Mesothelial cell of epicardium (in vitro differentiated cells): Measurements from ENCODE around the gene MEGF8. TPM values are rescaled to one million over a fixed set of nuclear protein-coding genes. Genes with fewer than 3 reads are reported as not detected.

Experiments used
- DNase-seq, 2 experiments: peaks; one replicate each; pipeline ENCODE4 v3.0.0; 2021; ENCODE audit warnings: low spot score in 2 of 2; ENCODE audit not compliant: unreplicated experiment in 2 of 2
- H3K27ac Mint-ChIP-seq: 2 replicates; pipeline ENCODE4 v1.8.0; 2021; ENCODE audit warnings: mixed read lengths
- H3K27me3 Mint-ChIP-seq: 2 replicates; pipeline ENCODE4 v1.8.0; 2021; ENCODE audit warnings: low read depth, mixed read lengths
- H3K36me3 Mint-ChIP-seq: 2 replicates; pipeline ENCODE4 v1.8.0; 2021; ENCODE audit warnings: mixed read lengths
- H3K4me1 Mint-ChIP-seq: 2 replicates; pipeline ENCODE4 v1.8.0; 2021; ENCODE audit warnings: mixed read lengths
- H3K4me3 Mint-ChIP-seq: 2 replicates; pipeline ENCODE4 v1.8.0; 2021; ENCODE audit warnings: mild to moderate bottlenecking, moderate library complexity, mixed read lengths
- H3K9me3 Mint-ChIP-seq: 2 replicates; pipeline ENCODE4 v1.8.0; 2021; ENCODE audit warnings: mixed read lengths
- microRNA-seq: library from miRNA; unstranded; fragments of <30 nt; microRNA quantifications from one replicate; pipeline ENCODE4 v1.2.0, GENCODE V29; 2021; ENCODE audit warnings: inconsistent platforms, mixed read lengths
- total RNA-seq: library from RNA; stranded (reverse); gene quantifications from 3 replicates; pipeline ENCODE4 v1.2.1, GENCODE V29; 2021
- TF ChIP-seq, protein P1 (sequence below): fragments of 200-600 bp; sonication (generic); IDR thresholded peaks from one replicate; pipeline ENCODE4 v1.5.0; 2021; ENCODE audit warnings: antibody characterized with exemption; ENCODE audit not compliant: unreplicated experiment

Gene MEGF8
- total RNA-seq, 1 donor from 2014 or later: 58.9 TPM

DNA sequence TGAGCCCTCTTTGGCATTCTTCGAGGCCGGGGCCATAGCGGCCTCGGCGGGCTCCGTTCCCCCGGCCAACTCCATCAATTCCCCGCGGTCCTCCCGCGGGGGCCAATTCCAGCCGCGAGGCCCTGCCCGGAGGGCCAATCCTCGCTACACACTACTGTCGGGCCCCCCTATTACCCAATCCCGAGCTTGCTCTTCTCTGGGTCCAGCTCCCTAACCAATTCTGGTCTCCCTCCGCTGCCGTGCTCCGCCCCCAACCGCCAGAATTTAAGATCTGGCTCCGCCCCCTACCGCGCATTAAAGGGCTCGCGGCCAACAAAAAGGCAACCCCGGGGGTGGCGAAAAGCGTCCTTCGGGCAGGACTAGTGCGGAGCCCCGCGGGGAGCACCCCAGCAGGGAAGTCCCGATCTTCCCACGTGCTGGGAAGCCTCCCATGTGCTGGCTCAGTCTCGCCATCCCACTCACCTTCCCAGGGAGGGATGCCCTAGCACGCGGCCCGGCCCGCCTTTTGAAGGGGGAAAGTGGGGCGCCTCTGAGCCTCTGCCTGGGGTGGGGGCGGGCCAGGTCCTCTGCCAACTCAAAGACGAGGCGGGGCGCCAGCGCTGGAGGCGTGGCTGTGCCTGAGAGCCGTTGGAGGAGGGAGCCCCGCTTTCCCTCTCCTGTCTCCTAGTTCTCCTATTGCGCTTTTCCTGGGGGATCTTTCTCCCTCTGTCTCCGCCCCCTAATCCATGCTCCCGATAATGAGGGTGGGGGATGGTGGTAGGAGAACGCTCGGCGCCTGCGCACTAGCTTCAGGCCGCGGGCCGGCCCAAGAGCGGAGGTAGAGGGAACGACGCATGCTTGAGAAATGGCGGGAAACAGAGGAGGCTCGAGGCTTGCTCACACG lies 98.3 kb downstream of the MEGF8 start:
- H3K4me3 Mint-ChIP-seq: peak overlapping the region; percentile 78
- TF ChIP-seq, protein P1, sequence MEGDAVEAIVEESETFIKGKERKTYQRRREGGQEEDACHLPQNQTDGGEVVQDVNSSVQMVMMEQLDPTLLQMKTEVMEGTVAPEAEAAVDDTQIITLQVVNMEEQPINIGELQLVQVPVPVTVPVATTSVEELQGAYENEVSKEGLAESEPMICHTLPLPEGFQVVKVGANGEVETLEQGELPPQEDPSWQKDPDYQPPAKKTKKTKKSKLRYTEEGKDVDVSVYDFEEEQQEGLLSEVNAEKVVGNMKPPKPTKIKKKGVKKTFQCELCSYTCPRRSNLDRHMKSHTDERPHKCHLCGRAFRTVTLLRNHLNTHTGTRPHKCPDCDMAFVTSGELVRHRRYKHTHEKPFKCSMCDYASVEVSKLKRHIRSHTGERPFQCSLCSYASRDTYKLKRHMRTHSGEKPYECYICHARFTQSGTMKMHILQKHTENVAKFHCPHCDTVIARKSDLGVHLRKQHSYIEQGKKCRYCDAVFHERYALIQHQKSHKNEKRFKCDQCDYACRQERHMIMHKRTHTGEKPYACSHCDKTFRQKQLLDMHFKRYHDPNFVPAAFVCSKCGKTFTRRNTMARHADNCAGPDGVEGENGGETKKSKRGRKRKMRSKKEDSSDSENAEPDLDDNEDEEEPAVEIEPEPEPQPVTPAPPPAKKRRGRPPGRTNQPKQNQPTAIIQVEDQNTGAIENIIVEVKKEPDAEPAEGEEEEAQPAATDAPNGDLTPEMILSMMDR: peak; percentile 6
- peak; percentile 60 to 84 for DNase-seq
- H3K9me3 Mint-ChIP-seq: no peaks in the 10 kb centered on the region
- H3K27me3 Mint-ChIP-seq: peaks cover 5% of the 10 kb centered on the region
- H3K4me1 Mint-ChIP-seq: peaks cover 37% of the 10 kb centered on the region
- H3K36me3 Mint-ChIP-seq: no peaks in the 10 kb centered on the region
- H3K27ac Mint-ChIP-seq: peak overlapping the region; percentile 61

DNA sequence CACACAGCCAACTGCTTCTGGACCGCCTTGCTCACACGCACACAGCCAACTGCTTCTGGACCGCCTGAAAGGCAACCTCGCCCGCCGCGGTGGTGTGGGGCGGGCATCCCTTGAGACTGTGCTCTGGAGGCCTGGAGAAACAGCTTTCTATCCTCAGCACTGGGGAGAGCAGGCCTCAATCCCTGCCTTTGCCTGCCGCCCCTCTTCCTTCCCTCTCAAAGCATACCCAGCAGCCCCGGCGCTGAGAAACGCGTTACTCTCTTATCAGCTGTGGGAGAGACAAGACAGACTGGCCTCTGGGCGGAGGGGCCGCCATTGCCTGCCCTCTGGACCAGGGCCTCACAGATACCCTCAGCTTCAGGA lies 98.9 kb downstream of the MEGF8 start:
- H3K27me3 Mint-ChIP-seq: peaks cover 5% of the 10 kb centered on the region
- peak overlapping the region; percentile 78 for H3K4me3 Mint-ChIP-seq
- no peaks in the 10 kb centered on the region for H3K9me3 Mint-ChIP-seq
- peaks cover 38% of the 10 kb centered on the region for H3K4me1 Mint-ChIP-seq
- H3K36me3 Mint-ChIP-seq: no peaks in the 10 kb centered on the region
- DNase-seq: no peak
- TF ChIP-seq, protein P1: no peak
- no peak overlapping the region for H3K27ac Mint-ChIP-seq

DNA sequence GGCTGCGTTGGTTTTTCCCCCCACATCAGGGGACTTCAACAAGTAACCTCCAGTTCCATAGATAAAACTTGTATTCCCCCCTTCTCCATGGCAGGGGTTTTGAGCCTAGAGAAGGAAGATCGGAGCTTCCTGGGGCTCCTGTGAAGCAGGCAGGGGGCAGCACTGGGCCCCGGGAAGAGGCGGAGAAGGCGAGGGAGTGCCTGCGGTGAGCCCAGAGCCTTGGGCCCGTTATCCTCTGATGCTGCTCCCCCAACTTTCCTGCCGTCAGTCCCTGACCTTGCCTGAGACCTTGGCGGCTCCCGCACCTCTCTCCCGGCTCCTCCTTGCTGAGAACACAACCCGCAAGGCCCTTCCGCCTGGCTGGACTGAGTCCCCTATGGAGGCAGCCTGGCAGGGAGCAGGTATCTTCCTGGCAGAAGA lies 99.3 kb downstream of the MEGF8 start:
- H3K4me3 Mint-ChIP-seq: peak overlapping the region; percentile 78
- H3K9me3 Mint-ChIP-seq: no peaks in the 10 kb centered on the region
- TF ChIP-seq, protein P1: no peak
- no peak for DNase-seq
- no peak overlapping the region for H3K27ac Mint-ChIP-seq
- peaks cover 38% of the 10 kb centered on the region for H3K4me1 Mint-ChIP-seq
- H3K36me3 Mint-ChIP-seq: no peaks in the 10 kb centered on the region
- peaks cover 5% of the 10 kb centered on the region for H3K27me3 Mint-ChIP-seq

DNA sequence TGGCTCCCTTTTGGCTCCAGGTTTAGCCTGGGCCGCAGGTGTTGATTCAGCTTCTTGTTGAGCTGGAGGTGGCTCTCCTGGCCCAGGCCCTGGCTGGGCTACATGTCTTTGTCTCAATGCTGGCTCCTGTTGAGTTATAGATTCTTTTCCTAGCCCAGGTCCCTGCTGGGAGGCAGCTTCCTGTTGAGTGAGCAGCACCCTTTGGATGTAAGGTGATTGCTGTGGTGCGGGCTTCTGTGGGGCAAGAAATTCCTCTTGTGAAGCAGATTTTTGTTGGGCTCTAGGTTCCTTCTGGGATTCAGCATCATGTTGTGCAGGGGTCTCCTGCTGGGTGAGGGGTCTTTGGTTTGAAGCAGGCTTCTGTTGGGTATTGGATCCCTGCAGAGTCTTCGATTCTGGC lies 101.2 kb downstream of the MEGF8 start:
- H3K27me3 Mint-ChIP-seq: peaks cover 5% of the 10 kb centered on the region
- H3K4me3 Mint-ChIP-seq: no peak overlapping the region
- no peaks in the 10 kb centered on the region for H3K9me3 Mint-ChIP-seq

DNA sequence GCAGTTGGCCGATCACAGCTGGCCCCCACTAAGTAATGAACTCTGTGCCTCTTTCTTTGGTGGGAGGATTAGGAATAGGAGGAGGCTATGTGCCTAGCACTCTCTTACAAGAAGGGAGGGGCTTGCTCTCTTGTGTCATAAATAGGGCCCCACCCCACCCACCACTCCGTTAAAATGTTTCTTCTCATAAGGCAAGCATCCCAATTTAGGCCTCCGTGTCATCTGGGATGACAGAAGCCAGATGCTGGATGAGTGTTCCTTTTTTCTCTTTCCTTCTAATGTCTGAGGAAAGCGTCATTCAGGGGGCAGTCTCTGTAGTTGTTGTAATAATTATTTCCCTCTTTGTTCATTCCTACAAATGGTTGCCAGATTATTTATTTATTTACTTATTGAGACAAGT lies 101.9 kb downstream of the MEGF8 start, which contains the start of gene LIPE:
TSS of gene LIPE (minus strand) at position 76 of the 400 bp plus-strand sequence. CDS start 239 bp downstream, outside the sequence.
- TF ChIP-seq, protein P1: no peak
- H3K27me3 Mint-ChIP-seq: peaks cover 5% of the 10 kb centered on the region
- peaks cover 30% of the 10 kb centered on the region for H3K4me1 Mint-ChIP-seq
- no peaks in the 10 kb centered on the region for H3K9me3 Mint-ChIP-seq
- no peak within 1 kb of the TSS for H3K4me3 Mint-ChIP-seq
- DNase-seq: no peak
- no peaks in the 10 kb centered on the region for H3K36me3 Mint-ChIP-seq
- no peak within 1 kb of the TSS for H3K27ac Mint-ChIP-seq

More for the DNA sequence above, 101.2 kb downstream of the MEGF8 start:
- Mint-ChIP-seq H3K4me1 (peaks cover 36% of the 10 kb centered on the region), H3K27ac (no peak overlapping the region), H3K36me3 (no peaks in the 10 kb centered on the region)
- no peak for DNase-seq
- TF ChIP-seq, protein P1: no peak

Small RNA genes within 50 kb of the gene (microRNA-seq; reads per million reads assigned to microRNA genes)
- gene MIR8077: not detected

Other genes with a start within 250 kb of the MEGF8 start
- 20.8 to 21.9 TPM (median 21.3 TPM) in 3 replicates for gene ZNF574, start 249.5 kb upstream of the MEGF8 start, total RNA-seq
- 0.65 to 0.93 TPM (median 0.66 TPM) in 3 replicates for gene POU2F2, start 193.2 kb upstream of the MEGF8 start, total RNA-seq
- 21.3 to 24.0 TPM (median 23.7 TPM) in 3 replicates for gene DEDD2, start 108.0 kb upstream of the MEGF8 start, total RNA-seq
- 12.3 to 13.4 TPM (median 13.3 TPM) in 3 replicates for gene ZNF526, start 105.3 kb upstream of the MEGF8 start, total RNA-seq
- gene GSK3A, start 83.0 kb upstream of the MEGF8 start, total RNA-seq: 42.9 to 45.5 TPM (median 44.6 TPM) in 3 replicates
- gene ERF, start 70.5 kb upstream of the MEGF8 start, total RNA-seq: 90.4 to 106 TPM (median 92.1 TPM) in 3 replicates
- gene CIC, start 56.4 kb upstream of the MEGF8 start, total RNA-seq: 84.0 to 90.9 TPM (median 90.8 TPM) in 3 replicates
- gene PRR19, start 23.5 kb upstream of the MEGF8 start, total RNA-seq: 1.3 to 2.0 TPM (median 1.7 TPM) in 3 replicates
- 81.2 to 91.0 TPM (median 88.5 TPM) in 3 replicates for gene PAFAH1B3, start 23.0 kb upstream of the MEGF8 start, total RNA-seq
- 0.25 to 0.92 TPM (median 0.42 TPM) in 3 replicates for gene TMEM145, start 12.3 kb upstream of the MEGF8 start, total RNA-seq
- gene CNFN, start 64.7 kb downstream of the MEGF8 start, total RNA-seq: 1.5 to 2.1 TPM (median 1.9 TPM) in 3 replicates
- gene LIPE, start 101.8 kb downstream of the MEGF8 start, total RNA-seq: 8.6 to 10.8 TPM (median 8.8 TPM) in 3 replicates
- not detected in 3 replicates for gene CXCL17, start 117.3 kb downstream of the MEGF8 start, total RNA-seq
- gene CEACAM1, start 202.8 kb downstream of the MEGF8 start, total RNA-seq: 0.66 to 1.4 TPM (median 1.3 TPM) in 3 replicates